Measurements from ENCODE around the gene ASXL1.
A peak's percentile ranks its signal among the peaks of the same experiment; 100 is the strongest.

Gene ASXL1

GRCh38 chr20:32468313-32468640 is 110.1 kb downstream of the ASXL1 start:
- no peak for DNase-seq

GRCh38 chr20:32468860-32469259 is 110.7 kb downstream of the ASXL1 start:
- no peak for DNase-seq

GRCh38 chr20:32470025-32470861 is 112.1 kb downstream of the ASXL1 start:
- DNase-seq, result peak in 1 of 5 experiments; percentile 58

- DNase-seq, result no peak
Measured at GRCh38 chr20:32470940-32471339, 112.8 kb downstream of the ASXL1 start.

- DNase-seq, result no peak
Measured at GRCh38 chr20:32472581-32473207, 114.6 kb downstream of the ASXL1 start.

GRCh38 chr20:32473231-32474008 is 115.3 kb downstream of the ASXL1 start:
- no peak for DNase-seq

GRCh38 chr20:32474009-32474716 is 116.0 kb downstream of the ASXL1 start:
- no peak for DNase-seq

- no peak for DNase-seq
Measured at GRCh38 chr20:32474717-32474966, 116.5 kb downstream of the ASXL1 start.

GRCh38 chr20:32474967-32475811 is 117.1 kb downstream of the ASXL1 start:
- DNase-seq, result no peak

GRCh38 chr20:32476684-32477593 is 118.8 kb downstream of the ASXL1 start:
- DNase-seq, result no peak

GRCh38 chr20:32477594-32478512 is 119.7 kb downstream of the ASXL1 start:
- no peak for DNase-seq

- no peak for DNase-seq
Measured at GRCh38 chr20:32478576-32478975, 120.4 kb downstream of the ASXL1 start.

- no peak for DNase-seq
Measured at GRCh38 chr20:32479012-32479411, 120.9 kb downstream of the ASXL1 start.

- no peak for DNase-seq
Measured at GRCh38 chr20:32479697-32480171, 121.6 kb downstream of the ASXL1 start.

- DNase-seq, result no peak
Measured at GRCh38 chr20:32480371-32481241, 122.5 kb downstream of the ASXL1 start.

- no peak for DNase-seq
Measured at GRCh38 chr20:32481311-32482142, 123.4 kb downstream of the ASXL1 start.

- no peak for DNase-seq
Measured at GRCh38 chr20:32482143-32482441, 124.0 kb downstream of the ASXL1 start.

Data from T-helper 2 cell (primary cell).